K562 (cell line): ENCODE measurements around the gene PLP2. TPM values are rescaled to one million over a fixed set of nuclear protein-coding genes. Genes with fewer than 3 reads are reported as not detected.

Experiments used
- BACH1 ChIP-seq: fragments of 200-800 bp; sonication (Bioruptor generic); IDR thresholded peaks from 2 replicates; pipeline ENCODE4 v1.6.1; 2016; ENCODE audit warnings: missing genetic modification characterization, missing compliant biosample characterization
- CHCHD3 ChIP-seq: fragments of 250-450 bp; sonication (Bioruptor Pico); IDR thresholded peaks from 2 replicates; pipeline ENCODE4 v2.1.2; 2022; ENCODE audit warnings: mild to moderate bottlenecking
- FUS ChIP-seq: fragments of 200-400 bp; formaldehyde crosslinking; optimal IDR thresholded peaks from 2 replicates; pipeline ENCODE3; 2017; ENCODE audit warnings: low read depth, low read length
- HDAC6 ChIP-seq: IDR thresholded peaks from 2 replicates; pipeline ENCODE4 v1.6.1; 2012; ENCODE audit warnings: low read depth, mild to moderate bottlenecking, control low read depth, inconsistent platforms, low read length, moderate library complexity
- HMGN3 ChIP-seq: IDR thresholded peaks from 2 replicates; pipeline ENCODE4 v1.6.1; 2011; ENCODE audit warnings: borderline replicate concordance, low read depth, mild to moderate bottlenecking, mixed read lengths, low read length; ENCODE audit not compliant: insufficient read length; ENCODE audit errors: extremely low read depth
- HNRNPLL ChIP-seq: fragments of 200-400 bp; formaldehyde crosslinking; IDR thresholded peaks from 2 replicates; pipeline ENCODE4 v1.6.1; 2017; ENCODE audit warnings: low read length, low read depth, mild to moderate bottlenecking; ENCODE audit not compliant: poor library complexity, severe bottlenecking
- JUND ChIP-seq, 2 experiments: IDR thresholded peaks; 2 replicates in 1 of 2; 3 replicates in 1 of 2; pipeline ENCODE4 v1.6.1; 2011; ENCODE audit warnings: borderline replicate concordance in 2 of 2, low read depth in 2 of 2, low read length in 2 of 2, improper control_type of control experiment in 1 of 2, missing biosample characterization in 1 of 2, missing genetic modification characterization in 1 of 2, missing genetic modification reagents in 1 of 2
- MAFG ChIP-seq: fragments of 450-650 bp; conservative IDR thresholded peaks from 2 replicates; pipeline ENCODE4 v1.6.1; 2016; ENCODE audit warnings: missing genetic modification characterization, missing compliant biosample characterization
- MBD2 ChIP-seq: sonication (generic); IDR thresholded peaks from 2 replicates; pipeline ENCODE4 v1.6.1; 2016; ENCODE audit warnings: low read depth, borderline replicate concordance
- NCOA6 ChIP-seq: fragments of 450-650 bp; IDR thresholded peaks from 2 replicates; pipeline ENCODE4 v1.6.1; 2017; ENCODE audit warnings: mild to moderate bottlenecking
- NFXL1 ChIP-seq: fragments of 450-650 bp; formaldehyde crosslinking; IDR thresholded peaks from 2 replicates; pipeline ENCODE4 v1.4.0; 2021; ENCODE audit warnings: mild to moderate bottlenecking
- PCBP1 ChIP-seq: fragments of 200-400 bp; formaldehyde crosslinking; IDR thresholded peaks from 2 replicates; pipeline ENCODE4 v1.6.1; 2018; ENCODE audit warnings: mild to moderate bottlenecking, low read depth, low read length; ENCODE audit not compliant: poor library complexity, severe bottlenecking
- PML ChIP-seq: IDR thresholded peaks from 2 replicates; pipeline ENCODE4 v1.6.1; 2012; ENCODE audit warnings: low read length, inconsistent platforms
- PURB ChIP-seq: sonication (generic); formaldehyde crosslinking; IDR thresholded peaks from 2 replicates; pipeline ENCODE4 v1.9.0; 2021; ENCODE audit warnings: low read depth, mild to moderate bottlenecking, missing genetic modification reagents
- RAD51 ChIP-seq: fragments of 450-650 bp; IDR thresholded peaks from 2 replicates; pipeline ENCODE4 v1.7.1; 2016; ENCODE audit warnings: low read depth, mild to moderate bottlenecking, borderline replicate concordance
- RNF219 ChIP-seq: fragments of 250-450 bp; sonication (Bioruptor Pico); IDR thresholded peaks from 2 replicates; pipeline ENCODE4 v1.5.0; 2022; ENCODE audit warnings: mild to moderate bottlenecking
- SMARCA4 ChIP-seq: fragments of 450-650 bp; IDR thresholded peaks from 2 replicates; pipeline ENCODE4 v1.6.1; 2016
- SRSF3 ChIP-seq: fragments of 200-400 bp; formaldehyde crosslinking; IDR thresholded peaks from 2 replicates; pipeline ENCODE4 v1.6.1; 2016; ENCODE audit warnings: mild to moderate bottlenecking, low read length, moderate library complexity; ENCODE audit not compliant: insufficient read depth
- TRIM24 ChIP-seq, 2 experiments: fragments of 450-650 bp; IDR thresholded peaks; 2 replicates each; pipeline ENCODE4 v1.6.1; 2016
- ZBTB1 ChIP-seq: sonication (generic); formaldehyde crosslinking; IDR thresholded peaks from 2 replicates; pipeline ENCODE4 v1.8.1; 2023; ENCODE audit warnings: missing genetic modification reagents, low read depth, mild to moderate bottlenecking, borderline replicate concordance
- ZBTB7A ChIP-seq: IDR thresholded peaks from 2 replicates; pipeline ENCODE4 v1.6.1; 2011; ENCODE audit warnings: low read depth, mild to moderate bottlenecking, low read length, moderate library complexity, borderline replicate concordance; ENCODE audit not compliant: control insufficient read depth
- ZNF12 ChIP-seq: sonication (generic); formaldehyde crosslinking; IDR thresholded peaks from 2 replicates; pipeline ENCODE4 v1.4.0; 2020; ENCODE audit warnings: mild to moderate bottlenecking, missing genetic modification reagents
- ZNF217 ChIP-seq: sonication (generic); formaldehyde crosslinking; IDR thresholded peaks from 2 replicates; pipeline ENCODE4 v1.8.0; 2022; ENCODE audit warnings: mild to moderate bottlenecking, missing genetic modification reagents
- ZNF280B ChIP-seq: fragments of 250-450 bp; sonication (Bioruptor Pico); IDR thresholded peaks from 2 replicates; pipeline ENCODE4 v1.5.1; 2021; ENCODE audit warnings: mild to moderate bottlenecking
- ZNF830 ChIP-seq: fragments of 250-450 bp; sonication (Bioruptor Pico); IDR thresholded peaks from 2 replicates; pipeline ENCODE4 v1.5.0; 2021; ENCODE audit warnings: mild to moderate bottlenecking
- polyA plus RNA-seq, 8 experiments: library from polyadenylated mRNA; depleted of rRNA in 4 of 8; stranded (reverse) in 5 of 8; unstranded in 3 of 8; fragments of >200 nt; fragmentation: Nextera tagmentation in 2 of 8; fragmentation: Illumina TruSeq in 1 of 8; extraction: Ambion mirVana in 2 of 8; extraction: Trizol in 1 of 8; gene quantifications; 2 replicates each; pipeline versions ENCODE4 v1.2.1 to v1.2.3, GENCODE V29; 2011 to 2014; ENCODE audit warnings: inconsistent platforms in 1 of 8, missing spikeins in 1 of 8
- total RNA-seq, 7 experiments: library from RNA; depleted of rRNA in 6 of 7; stranded (reverse); fragments of >200 nt in 6 of 7; fragmentation: Illumina TruSeq in 2 of 7; extraction: Trizol in 2 of 7; gene quantifications; 2 replicates each; pipeline versions ENCODE4 v1.2.1 to v1.2.3, GENCODE V29; 2011 to 2021; ENCODE audit warnings: low replicate concordance in 1 of 7

Gene PLP2
- total and polyA plus RNA-seq, 9 of the 15 experiments (the other 6 are each of a cell fraction or from before 2014, with no cell fraction given): 34.7 to 236 (median 112) TPM

- TF ChIP-seq TRIM24 (IDR thresholded peaks at IDR 0.05): no peak
- no peak for TF ChIP-seq ZNF280B
- TF ChIP-seq MBD2: no peak
- no peak for TF ChIP-seq SMARCA4
- no peak for TF ChIP-seq ZBTB1
- 0 out of 2 replicates have a peak, but pooled peaks have one; percentile 23 for TF ChIP-seq PML
- peak; percentile 41; the same call in 1 of the 2 replicates for TF ChIP-seq JUND (IDR thresholded peaks at IDR 0.05; ENCODE audit: borderline replicate concordance, low read depth, low read length)
- TF ChIP-seq JUND (tag; IDR thresholded peaks at IDR 0.05; ENCODE audit: borderline replicate concordance, low read depth, low read length): no peak
- no peak for TF ChIP-seq NCOA6
- TF ChIP-seq MAFG (tag): no peak
- no peak for TF ChIP-seq PURB (CRISPR knock-in tag)
- no peak for TF ChIP-seq BACH1 (tag)
- TF ChIP-seq ZNF12 (CRISPR knock-in tag): no peak
- no peak for TF ChIP-seq PCBP1
- TF ChIP-seq FUS: no peak
- TF ChIP-seq HNRNPLL: no peak
- no peak for TF ChIP-seq RNF219 (CRISPR knock-in tag)
- TF ChIP-seq HDAC6: no peak
- TF ChIP-seq CHCHD3: no peak
- no peak for TF ChIP-seq RAD51
- TF ChIP-seq SRSF3: no peak
- peak; percentile 66; the same call in 1 of the 2 replicates for TF ChIP-seq ZBTB7A
- TF ChIP-seq HMGN3: no peak
- no peak for TF ChIP-seq ZNF217 (CRISPR knock-in tag)
- no peak for TF ChIP-seq ZNF830
- no peak for TF ChIP-seq NFXL1
These were observed at the start of gene PLP2 (continued) for GRCh38 chrX:49171752-49172279.
